RPMI8226 (cell line): Measurements from ENCODE around the gene KCNK3.
"Not testable (repeated sequence)": the region's sequence is repeated elsewhere in the genome, so short reads cannot be mapped to it uniquely, and the experiment has no call there.

ENCODE experiments used
- DNase-seq: peaks from one replicate; pipeline ENCODE4 v3.0.0-alpha.2; 2015

The KCNK3 gene

GRCh38 chr2:26733413-26733812, 40.9 kb downstream of the KCNK3 start:
- no peak for DNase-seq

GRCh38 chr2:26735097-26735496, 42.6 kb downstream of the KCNK3 start:
- peak; percentile 41 for DNase-seq

GRCh38 chr2:26735883-26736588, 43.5 kb downstream of the KCNK3 start:
- DNase-seq, result no peak

GRCh38 chr2:26737221-26737620, 44.7 kb downstream of the KCNK3 start:
- no peak for DNase-seq

GRCh38 chr2:26738481-26738880, 46.0 kb downstream of the KCNK3 start:
- no peak for DNase-seq

GRCh38 chr2:26739514-26739913, 47.0 kb downstream of the KCNK3 start:
- no peak for DNase-seq

- DNase-seq, result no peak
Observed at GRCh38 chr2:26740346-26740745, 47.8 kb downstream of the KCNK3 start.

GRCh38 chr2:26740890-26741302, 48.4 kb downstream of the KCNK3 start:
- DNase-seq, result peak; percentile 64

GRCh38 chr2:26742048-26742770, 49.7 kb downstream of the KCNK3 start:
- no peak for DNase-seq

GRCh38 chr2:26743852-26744251, 51.3 kb downstream of the KCNK3 start:
- no peak for DNase-seq

GRCh38 chr2:26744953-26745352, 52.4 kb downstream of the KCNK3 start:
- DNase-seq, result no peak

GRCh38 chr2:26745609-26746327, 53.2 kb downstream of the KCNK3 start:
- DNase-seq, result peak; percentile 79

GRCh38 chr2:26746934-26747333, 54.4 kb downstream of the KCNK3 start:
- no peak for DNase-seq

- DNase-seq, result not testable (repeated sequence)
Observed at GRCh38 chr2:26749787-26750420, 57.4 kb downstream of the KCNK3 start.

- not testable (repeated sequence) for DNase-seq
Observed at GRCh38 chr2:26750467-26750866, 57.9 kb downstream of the KCNK3 start.

GRCh38 chr2:26752656-26753055, 60.1 kb downstream of the KCNK3 start:
- no peak for DNase-seq

GRCh38 chr2:26754539-26754938, 62.0 kb downstream of the KCNK3 start:
- no peak for DNase-seq

- DNase-seq, result no peak
Observed at GRCh38 chr2:26754972-26755670, 62.6 kb downstream of the KCNK3 start.

- DNase-seq, result no peak
Observed at GRCh38 chr2:26756337-26756736, 63.8 kb downstream of the KCNK3 start.

GRCh38 chr2:26757873-26758789, 65.6 kb downstream of the KCNK3 start:
- DNase-seq, result no peak

GRCh38 chr2:26758790-26759321, 66.3 kb downstream of the KCNK3 start:
- no peak for DNase-seq
